HepG2 (cell line): ENCODE data around the gene RAC3. TPM values are rescaled to one million over a fixed set of nuclear protein-coding genes. Genes with fewer than 3 reads are reported as not detected.

Source experiments
- ATAC-seq: fragments of 200-7000 bp; cut with Tn5 transposase; 3 replicates; pipeline ENCODE4 v1.9.1; 2020; ENCODE audit warnings: mild to moderate bottlenecking, moderate library complexity
- BruUV-seq: library from RNA; stranded (reverse); fragments of 400-500 nt; replicated peaks from 2 replicates; lab custom pipeline; 2021; lab: Mats Ljungman, UMichigan
- CTCF ChIA-PET: fragments of 300-600 bp; formaldehyde crosslinking; extraction: SDS; loops from one replicate; lab custom pipeline; 2021; ENCODE audit warnings: low total read pairs, inconsistent platforms, low intra/inter-chr PET ratio; lab: Yijun Ruan, JAX
- POLR2A ChIA-PET: fragments of 350-600 bp; sonication (Branson Sonifier 250); formaldehyde crosslinking; loops from one replicate; lab custom pipeline; 2020; ENCODE audit warnings: antibody characterized with exemption, inconsistent platforms; lab: Yijun Ruan, JAX
- DNase-seq: peaks from one replicate; pipeline ENCODE4 v3.0.0-alpha.2; 2015; ENCODE audit warnings: low spot score
- FAIRE-seq: peaks from 3 replicates; lab custom pipeline; 2011; peaks lifted over from hg19 to GRCh38; lab: Jason Lieb, UNC
- H2AFZ ChIP-seq: one replicate; pipeline ENCODE4 v1.6.1; 2011; ENCODE audit warnings: low read length, inconsistent platforms
- H3K27ac ChIP-seq: fragments of 300-600 bp; 3 replicates; pipeline ENCODE4 v1.8.0; 2011; ENCODE audit warnings: mixed run types, mild to moderate bottlenecking, mixed read lengths, low read length, inconsistent platforms; ENCODE audit not compliant: insufficient read depth; ENCODE audit errors: extremely low read length
- H3K27me3 ChIP-seq, 2 experiments: fragments of 200-600 bp in 1 of 2; 2 replicates in 1 of 2; 3 replicates in 1 of 2; pipeline versions ENCODE4 v1.6.0 to v1.8.0; 2011; ENCODE audit warnings: low read length in 2 of 2, mild to moderate bottlenecking in 2 of 2, moderate library complexity in 2 of 2, inconsistent platforms in 1 of 2; ENCODE audit not compliant: insufficient read depth in 2 of 2, control insufficient read depth in 1 of 2
- H3K36me3 ChIP-seq, 2 experiments: fragments of 200-600 bp in 1 of 2; replicated peaks in 1 of 2; 2 replicates in 1 of 2; 3 replicates in 1 of 2; pipeline versions ENCODE4 v1.5.1 to v1.8.0; 2011; ENCODE audit warnings: low read length in 2 of 2, inconsistent platforms in 1 of 2; ENCODE audit not compliant: insufficient read depth in 2 of 2, control insufficient read depth in 1 of 2
- H3K4me1 ChIP-seq: 2 replicates; pipeline ENCODE4 v1.5.1; 2012; ENCODE audit warnings: low read length, inconsistent platforms; ENCODE audit not compliant: insufficient read depth
- H3K4me2 ChIP-seq: 2 replicates; pipeline ENCODE4 v1.6.0; 2011; ENCODE audit warnings: low read depth, low read length, inconsistent platforms
- H3K4me3 ChIP-seq, 3 experiments: fragments of 200-600 bp in 1 of 3; sonication (generic), shearing (Covaris generic) in 1 of 3; replicated peaks in 1 of 3; 2 replicates each; pipeline ENCODE4 v1.5.1; 2011 to 2016; ENCODE audit warnings: low read length in 3 of 3, inconsistent platforms in 2 of 3, low read depth in 2 of 3, mild to moderate bottlenecking in 2 of 3, control low read depth in 1 of 3, mixed read lengths in 1 of 3; ENCODE audit not compliant: insufficient read depth in 1 of 3
- H3K79me2 ChIP-seq: one replicate; pipeline ENCODE4 v1.6.1; 2011; ENCODE audit warnings: low read length, inconsistent platforms; ENCODE audit not compliant: insufficient read depth
- H3K9ac ChIP-seq: 2 replicates; pipeline ENCODE4 v1.6.0; 2011; ENCODE audit warnings: mild to moderate bottlenecking, low read depth, low read length, inconsistent platforms; ENCODE audit not compliant: insufficient read depth
- H3K9me3 ChIP-seq: 2 replicates; pipeline ENCODE4 v1.5.1; 2012; ENCODE audit warnings: mild to moderate bottlenecking, low read length
- H4K20me1 ChIP-seq: 2 replicates; pipeline ENCODE4 v1.6.0; 2011; ENCODE audit warnings: inconsistent platforms, mild to moderate bottlenecking, low read length, moderate library complexity; ENCODE audit not compliant: insufficient read depth
- GPN1 ChIP-seq: sonication (generic); formaldehyde crosslinking; IDR thresholded peaks from 2 replicates; pipeline ENCODE4 v1.5.1; 2020; ENCODE audit warnings: missing genetic modification reagents, borderline replicate concordance
- KMT2A ChIP-seq: sonication (generic); formaldehyde crosslinking; IDR thresholded peaks from 2 replicates; pipeline ENCODE4 v1.4.0; 2020; ENCODE audit warnings: missing genetic modification reagents
- SAFB2 ChIP-seq: sonication (generic); formaldehyde crosslinking; IDR thresholded peaks from 2 replicates; pipeline ENCODE4 v1.5.1; 2020; ENCODE audit warnings: missing genetic modification reagents, low read depth, mild to moderate bottlenecking, borderline replicate concordance
- ZBTB3 ChIP-seq: sonication (generic); formaldehyde crosslinking; IDR thresholded peaks from 2 replicates; pipeline ENCODE4 v1.4.0; 2020; ENCODE audit warnings: low read depth, mild to moderate bottlenecking, moderate library complexity, missing genetic modification reagents, borderline replicate concordance
- ZBTB44 ChIP-seq: sonication (generic); formaldehyde crosslinking; IDR thresholded peaks from 2 replicates; pipeline ENCODE4 v1.4.0; 2020; ENCODE audit warnings: missing genetic modification reagents
- ZFP37 ChIP-seq: sonication (generic); formaldehyde crosslinking; IDR thresholded peaks from 2 replicates; pipeline ENCODE4 v1.4.0; 2020; ENCODE audit warnings: missing genetic modification reagents, borderline replicate concordance
- ZNF672 ChIP-seq: sonication (generic); formaldehyde crosslinking; IDR thresholded peaks from 2 replicates; pipeline ENCODE4 v1.8.1; 2022; ENCODE audit warnings: missing genetic modification reagents
- ZNF687 ChIP-seq: sonication (generic); formaldehyde crosslinking; IDR thresholded peaks from 2 replicates; pipeline ENCODE4 v1.5.1; 2020; ENCODE audit warnings: mild to moderate bottlenecking, missing genetic modification reagents, moderate library complexity
- ZNF776 ChIP-seq: sonication (generic); formaldehyde crosslinking; IDR thresholded peaks from 2 replicates; pipeline ENCODE4 v1.4.0; 2020; ENCODE audit warnings: mild to moderate bottlenecking, missing genetic modification reagents
- ZSCAN20 ChIP-seq: sonication (generic); formaldehyde crosslinking; IDR thresholded peaks from 2 replicates; pipeline ENCODE4 v1.4.0; 2020; ENCODE audit warnings: missing genetic modification reagents, mild to moderate bottlenecking, borderline replicate concordance
- WGBS: methylation state at CpG from one replicate; pipeline ENCODE4 v1.1.6; 2017; ENCODE audit warnings: low lambda C conversion rate; 5-methylcytosine and 5-hydroxymethylcytosine counted together
- in situ Hi-C: cut with HindIII; loops from 2 replicates; pipeline ENCODE4 v1.10.0; 2017; ENCODE audit warnings: low pct_unique_long_range_greater_than_20kb; ENCODE audit not compliant: extremely low pct_ligation_motif_present
- intact Hi-C: fragments of 100-400 bp; cut with micrococcal nuclease; formaldehyde crosslinking; loops from one replicate; pipeline ENCODE4 v1.10.0; 2022; ENCODE audit not compliant: unreplicated experiment
- polyA plus RNA-seq, 8 experiments: library from polyadenylated mRNA; depleted of rRNA in 3 of 8; stranded (reverse) in 7 of 8; unstranded in 1 of 8; fragments of >200 nt; fragmentation: Illumina TruSeq in 4 of 8; extraction: Trizol in 4 of 8; gene quantifications; 2 replicates each; pipeline versions ENCODE4 v1.2.1 to v1.2.3, GENCODE V29; 2011 to 2016; ENCODE audit warnings: low read depth in 4 of 8, missing spikeins in 1 of 8, mixed read lengths in 1 of 8; ENCODE audit not compliant: insufficient read depth in 1 of 8
- total RNA-seq, 5 experiments: library from RNA; depleted of rRNA; stranded (reverse); fragments of >200 nt; fragmentation: Illumina TruSeq; extraction: Trizol; gene quantifications; 2 replicates each; pipeline ENCODE4 v1.2.3, GENCODE V29; 2016; ENCODE audit warnings: low read depth in 1 of 5
- TF ChIP-seq, protein P1 (sequence below): sonication (generic); formaldehyde crosslinking; conservative IDR thresholded peaks from 2 replicates; pipeline ENCODE4 v1.4.0; 2020; ENCODE audit warnings: mild to moderate bottlenecking, missing genetic modification reagents, moderate library complexity
- TF ChIP-seq, protein P2 (sequence below): sonication (generic); formaldehyde crosslinking; IDR thresholded peaks from 2 replicates; pipeline ENCODE4 v1.5.1; 2020; ENCODE audit warnings: missing genetic modification reagents, mild to moderate bottlenecking, borderline replicate concordance

Gene RAC3
- total and polyA plus RNA-seq, 2 of the 13 experiments (the other 11 are each of a cell fraction or from before 2014, with no cell fraction given), result 10.5 to 21.3 TPM

DNA sequence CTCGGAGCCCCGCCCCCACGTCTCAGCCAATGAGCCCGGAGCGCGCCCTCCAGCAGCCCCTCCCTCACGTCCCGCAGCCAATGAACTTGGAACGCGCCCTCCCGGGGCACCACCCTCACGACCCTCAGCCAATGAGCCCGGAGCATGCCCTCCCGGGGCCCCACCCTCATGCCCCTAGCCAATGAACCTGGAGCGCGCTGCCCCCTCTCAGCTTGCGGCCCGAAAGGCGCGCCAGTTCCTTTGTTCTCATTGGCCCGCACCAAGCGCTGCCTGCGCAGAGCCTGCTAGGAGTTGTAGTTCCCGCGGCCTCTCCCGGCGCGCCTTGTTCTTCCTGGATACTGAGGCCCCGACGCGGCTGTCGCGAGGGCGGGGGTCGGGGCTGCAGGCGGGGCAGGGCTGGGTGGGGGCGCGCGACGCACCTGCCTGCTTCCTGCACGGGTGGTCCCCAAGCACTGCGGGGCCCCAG, 8.5 kb upstream of the RAC3 start, which contains the start of gene LRRC45:
TSS of gene LRRC45 (plus strand) at position 325 of the 466 bp plus-strand sequence. CDS start 339 bp downstream, outside the sequence.
- Histone ChIP-seq H3K4me2 (peak within 1 kb of the TSS; percentile 95), H3K4me3 (peak within 1 kb of the TSS; percentile 80 to 90 (median 90)), H3K27me3 (no peaks in the 10 kb centered on the region; a peak in 1 of 5 replicates), H3K79me2 (peaks cover 41% of the 10 kb centered on the region), H3K36me3 (peaks cover 0 to under 1% of the 10 kb centered on the region in 2 experiments; a peak in 1 of 5 replicates), H4K20me1 (no peaks in the 10 kb centered on the region; the same call in 1 of the 2 replicates), H2AFZ (no peak within 1 kb of the TSS), H3K9ac (peak within 1 kb of the TSS; percentile 95), H3K9me3 (no peaks in the 10 kb centered on the region), H3K27ac (peak within 1 kb of the TSS; percentile 78), H3K4me1 (peaks cover 68% of the 10 kb centered on the region)
- 1% methylated on average over 19 of the region's 42 CpGs for WGBS
- ChIA-PET CTCF (interaction anchor here (1.0 to 6.8 kb wide), 2 partner anchors 22 to 63 kb away, joined by 3 to 181 read pairs; partner anchors contain the start of gene NOTUM), POLR2A (interaction anchor here (0.6 to 14.1 kb wide), 38 partner anchors 8 to 320 kb away, joined by 3 to 470 read pairs (median 6); partner anchors contain the start of genes ARHGDIA, DCXR, FASN and MAFG)
- FAIRE-seq (peak; percentile 99), ATAC-seq (peak; percentile 76), DNase-seq (peak; percentile 99)
- BruUV-seq, result no TSS peak
- intact Hi-C loops (loop anchor here (1.0 to 5.0 kb wide), 3 partner anchors 14 to 156 kb away; partner anchors contain the start of gene DCXR), in situ Hi-C loops (loop anchor here (5.0 kb wide), 1 partner anchor 66 kb away; no protein-coding TSS in a partner anchor)
- TF ChIP-seq ZSCAN20, result no peak
- TF ChIP-seq, protein P1, sequence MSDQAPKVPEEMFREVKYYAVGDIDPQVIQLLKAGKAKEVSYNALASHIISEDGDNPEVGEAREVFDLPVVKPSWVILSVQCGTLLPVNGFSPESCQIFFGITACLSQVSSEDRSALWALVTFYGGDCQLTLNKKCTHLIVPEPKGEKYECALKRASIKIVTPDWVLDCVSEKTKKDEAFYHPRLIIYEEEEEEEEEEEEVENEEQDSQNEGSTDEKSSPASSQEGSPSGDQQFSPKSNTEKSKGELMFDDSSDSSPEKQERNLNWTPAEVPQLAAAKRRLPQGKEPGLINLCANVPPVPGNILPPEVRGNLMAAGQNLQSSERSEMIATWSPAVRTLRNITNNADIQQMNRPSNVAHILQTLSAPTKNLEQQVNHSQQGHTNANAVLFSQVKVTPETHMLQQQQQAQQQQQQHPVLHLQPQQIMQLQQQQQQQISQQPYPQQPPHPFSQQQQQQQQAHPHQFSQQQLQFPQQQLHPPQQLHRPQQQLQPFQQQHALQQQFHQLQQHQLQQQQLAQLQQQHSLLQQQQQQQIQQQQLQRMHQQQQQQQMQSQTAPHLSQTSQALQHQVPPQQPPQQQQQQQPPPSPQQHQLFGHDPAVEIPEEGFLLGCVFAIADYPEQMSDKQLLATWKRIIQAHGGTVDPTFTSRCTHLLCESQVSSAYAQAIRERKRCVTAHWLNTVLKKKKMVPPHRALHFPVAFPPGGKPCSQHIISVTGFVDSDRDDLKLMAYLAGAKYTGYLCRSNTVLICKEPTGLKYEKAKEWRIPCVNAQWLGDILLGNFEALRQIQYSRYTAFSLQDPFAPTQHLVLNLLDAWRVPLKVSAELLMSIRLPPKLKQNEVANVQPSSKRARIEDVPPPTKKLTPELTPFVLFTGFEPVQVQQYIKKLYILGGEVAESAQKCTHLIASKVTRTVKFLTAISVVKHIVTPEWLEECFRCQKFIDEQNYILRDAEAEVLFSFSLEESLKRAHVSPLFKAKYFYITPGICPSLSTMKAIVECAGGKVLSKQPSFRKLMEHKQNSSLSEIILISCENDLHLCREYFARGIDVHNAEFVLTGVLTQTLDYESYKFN (CRISPR knock-in tag), result 0 out of 2 replicates have a peak, but pooled peaks have one; percentile 3
- no peak for TF ChIP-seq SAFB2
- no peak for TF ChIP-seq ZNF672 (CRISPR knock-in tag)
- peak; percentile 4 for TF ChIP-seq ZNF687 (CRISPR knock-in tag)
- TF ChIP-seq ZFP37, result no peak
- no peak for TF ChIP-seq ZNF776
- TF ChIP-seq ZBTB3 (CRISPR knock-in tag), result no peak
- TF ChIP-seq ZBTB44 (CRISPR knock-in tag), result 0 out of 2 replicates have a peak, but pooled peaks have one; percentile 14
- TF ChIP-seq GPN1 (CRISPR knock-in tag), result no peak
- TF ChIP-seq, protein P2, sequence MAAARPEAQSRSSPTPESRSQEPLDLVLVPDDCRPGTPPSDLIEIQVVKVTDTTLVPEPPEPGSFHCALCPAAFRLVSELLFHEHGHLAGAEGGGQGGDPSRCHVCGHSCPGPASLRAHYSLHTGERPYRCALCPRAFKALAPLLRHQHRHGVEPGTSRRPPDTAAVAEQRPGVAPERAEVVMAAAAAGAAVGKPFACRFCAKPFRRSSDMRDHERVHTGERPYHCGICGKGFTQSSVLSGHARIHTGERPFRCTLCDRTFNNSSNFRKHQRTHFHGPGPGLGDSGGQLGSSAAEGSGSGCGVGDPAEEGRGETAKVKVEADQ (CRISPR knock-in tag), result no peak
- no peak for TF ChIP-seq KMT2A (CRISPR knock-in tag)
